HG03460 (cell line): ENCODE results near the gene RANBP1.
A peak's percentile ranks its signal among the peaks of the same experiment; 100 is the strongest.

Experiments used
- ATAC-seq: cut with Tn5 transposase; IDR thresholded peaks from one replicate; pipeline ENCODE4 v1.9.1; 2021; ENCODE audit not compliant: unreplicated experiment

Gene RANBP1

GRCh38 chr22:20121856-20122415, 6.0 kb downstream of the RANBP1 start:
- no peak for ATAC-seq

GRCh38 chr22:20123366-20124082, 7.6 kb downstream of the RANBP1 start:
- no peak for ATAC-seq

DNA sequence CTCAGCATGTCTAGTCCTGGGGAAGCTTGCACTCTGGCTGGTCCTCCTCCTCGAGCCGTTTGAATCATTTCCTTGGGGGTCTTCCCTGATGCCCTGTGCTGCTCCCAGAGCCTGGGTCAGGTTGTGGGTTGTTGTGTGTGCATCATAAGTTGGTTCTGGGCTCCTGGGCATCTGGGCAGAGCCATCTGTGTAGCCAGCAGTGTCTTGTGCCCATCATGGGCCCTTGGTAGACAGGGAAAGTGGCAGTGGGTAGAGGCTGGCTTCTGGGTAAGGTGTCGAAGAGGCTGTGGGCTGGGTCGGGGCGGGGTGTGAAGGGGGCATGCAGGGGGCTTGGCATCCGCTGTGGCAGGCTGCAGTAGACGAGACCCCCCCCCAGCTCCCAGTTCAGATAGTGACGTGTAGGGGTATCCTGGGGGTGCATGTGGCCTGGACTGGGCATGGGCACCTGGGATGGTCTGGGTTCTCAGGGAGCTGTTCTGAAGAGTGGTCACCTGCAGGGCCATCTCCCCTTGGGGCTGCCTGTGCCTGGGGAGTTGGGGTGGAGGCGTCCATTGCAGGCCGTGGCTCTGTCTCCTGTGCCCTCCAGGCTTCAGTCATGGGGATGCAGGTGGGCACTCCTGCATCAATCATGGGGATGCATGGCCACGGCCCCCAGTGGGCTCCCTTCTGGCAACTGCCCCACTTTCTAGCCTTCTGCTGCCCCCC, 8.3 kb downstream of the RANBP1 start:
- no peak for ATAC-seq

GRCh38 chr22:20125201-20126174, 9.6 kb downstream of the RANBP1 start:
- ATAC-seq, result no peak

DNA sequence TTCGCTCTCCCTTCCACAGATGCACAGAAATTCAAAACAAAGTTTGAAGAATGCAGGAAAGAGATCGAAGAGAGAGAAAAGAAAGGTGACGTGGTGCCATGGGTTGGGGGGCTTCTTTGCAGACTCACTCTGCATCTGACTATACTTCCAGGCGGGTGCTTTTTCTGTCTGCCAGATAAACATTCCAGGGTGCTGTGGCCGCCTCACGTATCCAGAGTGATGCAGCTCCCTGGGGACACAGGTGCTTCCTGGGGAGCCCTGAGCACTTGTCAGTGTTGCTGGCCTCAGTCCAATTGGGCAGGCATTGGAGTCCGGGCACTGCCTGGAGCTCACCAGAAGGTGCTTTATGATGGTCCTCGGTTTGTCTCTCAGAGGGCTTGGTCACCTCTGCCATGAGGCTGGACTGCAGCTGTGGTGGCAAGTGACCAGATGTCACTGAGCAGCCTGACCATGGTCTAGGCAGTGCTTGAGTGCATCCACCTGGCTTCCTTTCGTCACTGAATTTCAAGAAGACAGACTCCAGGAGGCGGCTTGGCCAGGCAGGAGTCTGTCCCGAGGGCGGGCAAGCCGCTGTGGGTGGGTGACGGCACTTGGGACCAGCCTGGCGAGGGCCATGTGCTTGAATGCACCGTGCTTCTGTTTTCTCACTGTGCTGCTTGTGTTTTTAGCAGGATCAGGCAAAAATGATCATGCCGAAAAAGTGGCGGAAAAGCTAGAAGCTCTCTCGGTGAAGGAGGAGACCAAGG, 10.6 kb downstream of the RANBP1 start:
- no peak for ATAC-seq

GRCh38 chr22:20127318-20127868, 11.5 kb downstream of the RANBP1 start:
- no peak for ATAC-seq

DNA sequence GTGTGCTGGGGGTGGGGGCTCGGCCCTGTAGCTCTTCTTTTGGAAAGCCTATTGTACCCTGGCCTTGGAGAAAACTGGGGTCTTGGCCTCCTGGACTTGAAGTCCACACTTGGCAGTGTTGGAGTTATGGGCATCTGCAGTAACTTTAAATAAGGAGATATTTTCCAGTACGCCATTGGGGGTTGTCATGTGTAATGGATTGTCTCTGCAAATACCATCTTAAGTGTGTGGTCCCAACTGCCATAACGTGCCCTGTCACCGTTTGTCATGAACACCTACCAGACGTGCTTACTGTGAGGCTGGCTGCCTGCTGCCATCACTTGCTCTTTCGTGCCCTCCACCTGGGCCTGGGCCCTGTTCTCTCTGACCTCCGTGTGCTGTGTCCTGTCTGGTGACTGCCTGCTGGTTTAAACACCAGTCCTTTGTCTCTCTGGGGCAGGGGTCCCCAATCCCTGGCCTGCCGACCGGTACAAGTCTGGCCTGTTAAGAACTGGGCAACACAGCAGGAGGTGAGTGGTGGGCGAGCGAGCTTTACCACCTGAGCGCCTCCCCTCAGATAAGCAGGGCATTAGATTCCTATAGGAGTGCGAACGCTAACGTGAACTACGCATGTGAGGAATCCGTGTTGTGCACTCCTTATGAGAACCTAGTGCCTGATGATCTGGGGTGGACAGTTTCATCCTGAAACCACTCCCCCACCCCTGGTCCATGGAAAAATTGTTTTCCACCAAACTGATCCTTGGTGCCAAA, 12.1 kb downstream of the RANBP1 start:
- ATAC-seq, result no peak

GRCh38 chr22:20128619-20128901, 12.7 kb downstream of the RANBP1 start:
- ATAC-seq, result no peak

GRCh38 chr22:20128902-20129746, 13.2 kb downstream of the RANBP1 start:
- ATAC-seq, result no peak

DNA sequence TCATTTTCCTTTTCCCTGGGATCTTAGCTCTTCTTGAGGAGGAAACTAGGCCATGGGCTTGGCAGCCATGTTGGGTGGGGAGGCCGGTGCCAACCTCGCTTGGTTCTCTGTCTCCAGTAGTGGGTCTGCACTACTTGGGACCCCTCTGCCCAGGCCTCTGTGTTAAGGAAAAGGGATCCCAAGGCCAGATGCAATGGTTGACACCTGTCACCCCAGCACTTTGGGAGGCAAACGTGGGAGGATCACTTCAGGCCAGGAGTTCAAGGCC, 13.8 kb downstream of the RANBP1 start:
- ATAC-seq, result no peak

GRCh38 chr22:20130319-20130718, 14.4 kb downstream of the RANBP1 start:
- no peak for ATAC-seq

- peak; percentile 73 for ATAC-seq
These were observed 15.1 kb downstream of the RANBP1 start for GRCh38 chr22:20130731-20131596.

DNA sequence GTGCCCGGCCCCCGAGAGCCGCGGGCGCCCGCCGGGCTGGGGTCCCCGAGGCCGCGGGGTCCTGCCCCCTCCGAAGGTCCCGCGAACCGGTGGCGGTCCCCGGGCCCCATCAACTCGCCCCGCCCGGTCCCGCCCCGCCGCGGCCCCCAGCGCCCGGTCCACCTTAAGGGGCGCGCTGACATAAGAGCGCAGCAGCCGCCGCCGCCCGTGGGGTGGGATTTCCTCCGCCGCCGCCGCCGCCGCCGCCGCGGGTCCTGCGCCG, 15.6 kb downstream of the RANBP1 start, which contains the start of gene ZDHHC8:
ZDHHC8 (plus strand) TSS at position 208 of the 262 bp plus-strand sequence. CDS start 144 bp downstream, outside the sequence.
- ATAC-seq, result peak; percentile 51

DNA sequence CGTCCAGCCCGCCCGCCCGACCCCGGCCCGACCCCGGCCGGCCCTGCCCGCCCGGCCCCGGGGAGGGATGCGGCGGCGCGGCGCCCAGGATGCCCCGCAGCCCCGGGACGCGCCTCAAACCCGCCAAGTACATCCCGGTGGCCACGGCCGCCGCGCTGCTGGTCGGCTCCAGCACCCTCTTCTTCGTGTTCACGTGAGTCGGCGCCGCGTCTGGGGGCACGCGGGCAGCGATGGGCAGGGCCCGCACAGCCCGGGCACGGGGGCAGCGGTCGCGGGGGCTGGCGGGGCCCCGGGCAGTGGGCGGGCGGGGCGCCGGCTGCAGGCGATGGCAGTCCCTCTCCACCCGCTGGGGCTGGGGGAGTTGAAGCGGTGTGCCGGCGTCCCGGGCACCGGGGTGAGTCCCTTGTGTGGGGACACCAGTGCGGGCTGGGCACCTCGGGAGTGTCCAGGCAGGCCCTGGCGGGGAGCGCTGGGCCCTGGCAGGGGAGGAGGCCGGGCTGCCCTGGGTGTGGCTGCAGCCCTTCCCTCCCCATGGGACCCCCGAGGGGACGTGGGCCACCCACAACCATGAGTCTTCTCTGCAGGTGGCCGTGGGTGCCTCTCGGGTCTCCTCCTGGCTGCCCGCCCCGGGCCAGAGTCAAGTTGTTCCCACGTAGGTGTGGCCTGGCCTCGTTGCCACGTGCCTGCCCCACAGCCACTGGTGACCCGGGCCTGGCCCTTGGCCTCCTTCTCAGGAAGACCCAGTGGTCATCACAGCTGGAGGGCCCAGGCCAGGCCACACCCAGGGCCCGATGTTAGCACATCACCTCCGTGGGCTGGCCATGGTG, 16.2 kb downstream of the RANBP1 start:
- peak; percentile 6 for ATAC-seq

DNA sequence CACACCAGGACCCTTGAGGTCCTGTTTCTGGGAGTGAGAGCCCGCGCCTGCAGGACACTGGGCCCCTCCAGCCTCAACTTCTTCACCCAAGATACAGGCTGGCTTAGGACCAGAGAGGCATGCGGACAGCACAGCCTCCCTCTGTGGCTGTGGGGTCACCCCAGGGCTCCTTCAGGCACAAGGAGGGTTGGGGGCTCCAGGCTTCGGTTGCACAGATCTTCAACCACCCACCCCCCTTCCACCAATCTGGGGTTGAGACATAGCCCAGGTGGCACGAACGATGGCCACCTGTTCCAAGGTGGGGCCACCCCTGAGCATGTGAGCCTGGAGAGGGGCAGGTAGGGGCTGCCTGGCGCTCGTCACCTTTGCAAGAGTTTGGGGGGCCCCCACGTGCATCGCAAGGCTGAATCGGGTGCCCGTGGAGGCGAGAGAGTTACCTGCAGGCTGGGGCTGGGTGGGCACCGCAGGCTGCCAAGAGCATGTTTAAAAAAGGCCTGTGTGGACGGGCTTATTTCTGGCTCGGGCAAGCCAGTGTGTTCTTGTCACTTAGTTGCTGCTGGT, 16.9 kb downstream of the RANBP1 start:
- ATAC-seq, result no peak

DNA sequence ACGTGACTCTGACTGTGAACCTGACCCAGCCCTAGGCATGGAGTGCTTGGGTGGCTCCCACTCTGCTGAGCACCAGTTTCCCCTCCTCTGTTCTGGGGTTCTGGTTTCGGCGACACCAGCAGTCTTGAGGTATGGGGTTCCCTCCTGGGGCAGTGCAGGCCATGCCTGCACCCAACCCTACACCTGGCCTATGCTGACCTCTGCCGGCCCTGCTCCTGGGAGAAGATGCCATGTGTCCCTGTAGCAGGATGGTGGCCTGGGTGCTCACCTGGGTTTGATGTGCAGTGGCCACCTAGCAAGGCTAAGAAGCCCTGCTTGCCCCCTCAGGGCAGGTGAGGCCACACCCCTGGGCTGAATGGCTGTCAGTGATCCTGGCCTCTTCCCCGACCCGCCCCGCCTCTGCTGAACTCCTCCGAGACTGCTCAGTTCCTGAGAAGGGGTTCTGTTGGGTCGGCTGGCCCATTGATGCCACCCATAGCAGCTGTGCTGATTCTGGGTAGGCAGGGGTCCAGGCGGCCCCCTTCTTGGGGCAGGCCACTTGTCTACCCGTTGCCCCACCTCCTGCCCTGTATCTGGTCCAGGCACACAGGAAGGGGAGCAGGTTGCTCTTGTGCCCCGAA, 18.1 kb downstream of the RANBP1 start:
- ATAC-seq, result no peak

DNA sequence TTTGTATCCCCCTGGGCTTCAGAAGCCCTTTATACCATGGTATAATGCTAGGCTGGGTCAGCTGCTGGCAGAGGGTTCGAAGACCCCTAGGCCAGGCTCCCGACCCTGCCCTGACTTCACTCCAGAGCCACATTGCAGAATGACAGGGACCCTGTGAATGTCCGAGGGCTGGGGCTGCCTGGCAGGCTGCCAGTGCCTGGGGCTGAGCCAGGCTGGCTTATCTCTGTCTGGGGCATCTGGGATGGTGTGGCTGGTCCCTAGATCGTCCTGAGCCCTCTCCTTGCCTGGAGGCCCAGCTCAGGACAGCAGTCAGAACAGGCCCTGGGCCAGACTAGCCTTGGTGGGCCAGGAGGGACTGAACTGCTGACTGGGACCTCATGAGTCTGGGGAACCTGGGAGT, 19.4 kb downstream of the RANBP1 start:
- ATAC-seq, result no peak
